Central memory CD8-positive, alpha-beta T cell (primary cell): ENCODE measurements around the gene BBS12.
A peak's percentile ranks its signal among the peaks of the same experiment; 100 is the strongest.

Experiments
- ATAC-seq: fragments of 150-1000 bp; cut with Tn5 transposase; replicated peaks from 2 replicates; pipeline ENCODE4 v1.10.0; 2022; ENCODE audit warnings: mild to moderate bottlenecking, moderate FRiP score, moderate number of reproducible peaks; ENCODE audit not compliant: poor library complexity, severe bottlenecking; ENCODE audit errors: extremely low read depth
- DNase-seq, 2 donors: peaks; one replicate each; pipeline ENCODE4 v3.0.0; 2021; ENCODE audit warnings: low spot score in 2 of 2
- H3K27ac Mint-ChIP-seq: one replicate; pipeline ENCODE4 v1.8.0; 2022; ENCODE audit warnings: low read depth, mild to moderate bottlenecking, moderate library complexity, mixed read lengths
- H3K27me3 Mint-ChIP-seq: one replicate; pipeline ENCODE4 v1.8.0; 2022; ENCODE audit warnings: mixed read lengths
- H3K36me3 Mint-ChIP-seq: one replicate; pipeline ENCODE4 v1.8.0; 2022; ENCODE audit warnings: mild to moderate bottlenecking, moderate library complexity, mixed read lengths; ENCODE audit not compliant: insufficient read depth
- H3K4me1 Mint-ChIP-seq: one replicate; pipeline ENCODE4 v1.8.0; 2022; ENCODE audit warnings: mixed read lengths
- H3K4me3 Mint-ChIP-seq: one replicate; pipeline ENCODE4 v1.8.0; 2022; ENCODE audit warnings: mild to moderate bottlenecking, moderate library complexity, mixed read lengths
- H3K9me3 Mint-ChIP-seq: one replicate; pipeline ENCODE4 v1.8.0; 2022; ENCODE audit warnings: mixed read lengths

Gene BBS12

DNA sequence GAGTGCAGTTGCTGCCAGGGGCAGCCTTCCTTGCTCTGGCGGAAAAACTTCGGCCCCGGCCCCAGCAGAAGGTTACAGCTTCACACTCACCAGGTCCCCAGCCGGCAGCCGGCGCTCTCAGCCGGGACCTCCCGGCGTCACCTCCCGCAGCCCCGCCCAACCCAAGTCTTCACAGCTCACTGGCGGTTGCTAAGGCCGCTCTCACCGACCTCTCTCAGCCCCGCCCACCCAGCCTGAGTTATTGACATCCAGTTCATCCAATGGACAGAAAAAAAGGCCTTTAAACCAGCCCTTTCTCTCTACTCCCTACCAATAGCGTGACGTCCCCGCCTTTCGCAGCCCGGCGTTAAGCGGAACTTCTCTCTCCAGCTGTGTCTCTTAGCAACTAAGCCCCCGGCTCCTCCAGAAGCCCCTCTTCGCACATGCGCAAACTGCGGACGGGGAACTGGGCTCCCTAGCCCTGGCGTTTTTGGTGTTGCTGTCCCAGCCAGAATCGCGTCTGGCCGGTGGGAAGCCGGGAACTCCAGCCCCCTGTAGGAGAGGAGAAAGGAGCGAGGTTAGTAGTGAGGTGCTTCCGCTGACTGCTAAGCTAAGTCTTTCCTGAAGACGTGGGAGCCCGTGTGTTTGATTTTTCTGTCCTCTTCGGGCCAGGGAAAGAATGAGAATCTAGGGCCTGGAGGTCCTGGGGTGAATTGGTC, at the start of gene BBS12:
TSS of gene BBS12 (plus strand) at position 376 of the 698 bp plus-strand sequence. CDS start 9,189 bp downstream, outside the sequence.
- H3K4me1 Mint-ChIP-seq = peaks cover 10% of the 10 kb centered on the region
- no peaks in the 10 kb centered on the region for H3K27me3 Mint-ChIP-seq
- DNase-seq (peak; percentile 98 to 99), ATAC-seq (peak; percentile 98)
- H3K27ac Mint-ChIP-seq = peak within 1 kb of the TSS; percentile 99
- peaks cover 17% of the 10 kb centered on the region for H3K36me3 Mint-ChIP-seq
- peak within 1 kb of the TSS; percentile 96 for H3K4me3 Mint-ChIP-seq
- H3K9me3 Mint-ChIP-seq = no peaks in the 10 kb centered on the region

DNA sequence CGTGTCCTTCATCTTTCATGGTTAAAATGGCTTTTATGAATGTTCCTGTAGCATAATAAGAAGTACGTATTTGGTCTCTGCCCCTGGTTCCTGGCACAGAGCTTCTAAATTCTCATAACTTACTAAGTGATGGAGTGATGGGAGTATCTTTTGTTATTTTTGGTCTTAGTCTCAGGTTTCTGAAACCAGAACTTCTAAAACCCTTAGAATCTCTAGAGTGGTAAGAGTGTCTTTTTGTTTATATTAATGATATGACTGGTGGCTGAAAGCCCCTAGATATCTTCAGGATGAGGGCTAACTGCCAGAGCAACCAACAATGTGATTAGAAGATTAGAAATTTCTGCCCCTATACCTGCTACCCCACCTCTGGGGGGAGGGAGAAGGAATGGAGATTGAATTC, 45.8 kb upstream of the BBS12 start:
- H3K9me3 Mint-ChIP-seq = no peaks in the 10 kb centered on the region
- no peaks in the 10 kb centered on the region for H3K36me3 Mint-ChIP-seq
- ATAC-seq = no peak
- peaks cover 6% of the 10 kb centered on the region for H3K27me3 Mint-ChIP-seq
- H3K27ac Mint-ChIP-seq = no peak overlapping the region
- H3K4me3 Mint-ChIP-seq = no peak overlapping the region
- DNase-seq = no peak
- H3K4me1 Mint-ChIP-seq = peaks cover 25% of the 10 kb centered on the region

GRCh38 chr4:122687531-122688061, 44.9 kb upstream of the BBS12 start:
- no peaks in the 10 kb centered on the region for H3K27me3 Mint-ChIP-seq
- DNase-seq (no peak), ATAC-seq (no peak)
- H3K4me3 Mint-ChIP-seq = no peak overlapping the region
- peaks cover 25% of the 10 kb centered on the region for H3K4me1 Mint-ChIP-seq
- H3K36me3 Mint-ChIP-seq = no peaks in the 10 kb centered on the region
- H3K9me3 Mint-ChIP-seq = no peaks in the 10 kb centered on the region
- no peak overlapping the region for H3K27ac Mint-ChIP-seq

- peaks cover 25% of the 10 kb centered on the region for H3K4me1 Mint-ChIP-seq
- H3K4me3 Mint-ChIP-seq = peak overlapping the region; percentile 39
- no peak overlapping the region for H3K27ac Mint-ChIP-seq
- H3K36me3 Mint-ChIP-seq = no peaks in the 10 kb centered on the region
- ATAC-seq = no peak
- peaks cover 4% of the 10 kb centered on the region for H3K27me3 Mint-ChIP-seq
- no peak for DNase-seq
- no peaks in the 10 kb centered on the region for H3K9me3 Mint-ChIP-seq
These were observed 43.9 kb upstream of the BBS12 start for GRCh38 chr4:122688529-122689140.

GRCh38 chr4:122689972-122690371, 42.5 kb upstream of the BBS12 start:
- Mint-ChIP-seq H3K4me1 (peaks cover 25% of the 10 kb centered on the region), H3K4me3 (no peak overlapping the region), H3K27ac (no peak overlapping the region), H3K9me3 (no peaks in the 10 kb centered on the region), H3K36me3 (no peaks in the 10 kb centered on the region), H3K27me3 (peaks cover 17% of the 10 kb centered on the region)
- ATAC-seq (peak; percentile 49), DNase-seq (no peak)

DNA sequence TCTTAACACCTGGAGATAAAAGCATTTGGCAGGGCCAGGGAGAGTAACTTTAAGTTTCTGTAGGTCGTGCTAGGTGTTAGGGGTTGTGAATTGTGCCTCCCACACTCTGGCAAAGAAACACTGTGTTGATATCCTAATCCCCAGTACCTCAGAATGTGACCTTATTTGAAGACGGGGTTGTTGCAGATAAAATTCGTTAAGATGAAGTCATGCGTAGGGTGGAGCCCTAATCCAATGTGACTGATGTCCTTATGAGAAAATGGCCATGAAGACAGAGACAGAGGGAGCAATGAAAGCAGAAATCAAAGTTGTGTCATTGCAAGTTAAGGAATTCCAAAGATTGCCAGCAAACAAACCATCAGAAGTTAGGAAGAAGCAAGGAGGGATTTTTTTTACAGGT, 40.5 kb upstream of the BBS12 start:
- H3K27me3 Mint-ChIP-seq = peaks cover 32% of the 10 kb centered on the region
- peaks cover 25% of the 10 kb centered on the region for H3K4me1 Mint-ChIP-seq
- no peak overlapping the region for H3K27ac Mint-ChIP-seq
- H3K36me3 Mint-ChIP-seq = no peaks in the 10 kb centered on the region
- ATAC-seq (no peak), DNase-seq (no peak)
- no peaks in the 10 kb centered on the region for H3K9me3 Mint-ChIP-seq
- no peak overlapping the region for H3K4me3 Mint-ChIP-seq

GRCh38 chr4:122692641-122693520, 39.6 kb upstream of the BBS12 start:
- no peak for DNase-seq
- Mint-ChIP-seq H3K27me3 (peaks cover 32% of the 10 kb centered on the region), H3K4me1 (peaks cover 19% of the 10 kb centered on the region), H3K36me3 (no peaks in the 10 kb centered on the region), H3K9me3 (no peaks in the 10 kb centered on the region), H3K27ac (no peak overlapping the region), H3K4me3 (no peak overlapping the region)
- no peak for ATAC-seq

GRCh38 chr4:122695226-122695625, 37.3 kb upstream of the BBS12 start:
- H3K36me3 Mint-ChIP-seq = no peaks in the 10 kb centered on the region
- H3K9me3 Mint-ChIP-seq = no peaks in the 10 kb centered on the region
- ATAC-seq = no peak
- no peak overlapping the region for H3K4me3 Mint-ChIP-seq
- H3K4me1 Mint-ChIP-seq = no peaks in the 10 kb centered on the region
- DNase-seq = no peak
- no peak overlapping the region for H3K27ac Mint-ChIP-seq
- H3K27me3 Mint-ChIP-seq = peaks cover 32% of the 10 kb centered on the region

DNA sequence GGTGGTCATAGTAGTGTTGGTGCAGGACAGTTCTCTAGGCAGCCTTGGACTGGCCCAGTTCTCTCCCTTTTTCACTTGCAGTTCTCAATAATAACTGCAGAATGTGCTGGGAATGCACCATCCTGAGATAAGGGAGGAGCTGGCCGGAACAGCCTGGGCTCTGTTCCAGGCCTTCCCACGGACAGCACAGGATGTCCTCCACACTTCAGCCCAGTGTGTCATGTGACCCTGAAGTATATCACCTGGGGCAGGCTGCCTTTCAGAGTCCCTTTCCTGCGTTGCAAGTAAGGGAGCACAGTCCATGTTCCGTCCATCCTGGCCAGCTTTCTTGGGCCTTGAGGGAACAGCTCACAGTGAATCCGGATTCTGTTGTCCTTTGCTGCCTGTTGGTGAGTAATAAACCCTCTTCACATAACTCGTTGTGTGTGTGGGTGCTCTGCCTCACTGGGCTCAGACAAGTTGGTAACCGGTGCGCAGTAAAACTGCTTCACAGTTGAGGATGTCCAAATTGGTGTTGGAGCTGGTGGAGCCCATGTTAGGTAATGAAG, 32.3 kb upstream of the BBS12 start:
- DNase-seq = no peak
- Mint-ChIP-seq H3K4me3 (no peak overlapping the region), H3K4me1 (peaks cover 6% of the 10 kb centered on the region), H3K27ac (no peak overlapping the region), H3K27me3 (peaks cover 25% of the 10 kb centered on the region), H3K36me3 (no peaks in the 10 kb centered on the region), H3K9me3 (no peaks in the 10 kb centered on the region)
- ATAC-seq = no peak

DNA sequence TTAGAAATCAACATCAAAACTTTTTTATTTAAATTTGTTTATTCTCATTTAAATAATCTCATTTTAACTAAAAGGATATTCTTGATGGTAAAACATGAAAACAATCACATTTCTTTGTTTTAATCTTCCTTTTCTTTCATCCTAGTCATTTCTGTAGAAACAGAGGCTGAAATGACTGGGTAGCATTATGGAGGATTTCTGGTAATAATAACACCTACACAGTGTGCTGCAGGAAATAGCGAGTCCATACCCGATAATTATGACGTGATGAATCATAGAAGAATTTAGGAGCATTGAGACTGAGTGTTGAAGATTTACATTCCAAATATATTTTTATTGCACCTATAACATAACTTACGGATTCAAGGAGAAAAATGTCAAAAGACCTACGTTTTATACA, 31.4 kb upstream of the BBS12 start:
- peak; percentile 28 for ATAC-seq
- H3K4me3 Mint-ChIP-seq = no peak overlapping the region
- H3K27me3 Mint-ChIP-seq = peaks cover 17% of the 10 kb centered on the region
- no peak for DNase-seq
- no peaks in the 10 kb centered on the region for H3K36me3 Mint-ChIP-seq
- no peaks in the 10 kb centered on the region for H3K9me3 Mint-ChIP-seq
- H3K4me1 Mint-ChIP-seq = peaks cover 6% of the 10 kb centered on the region
- H3K27ac Mint-ChIP-seq = no peak overlapping the region

DNA sequence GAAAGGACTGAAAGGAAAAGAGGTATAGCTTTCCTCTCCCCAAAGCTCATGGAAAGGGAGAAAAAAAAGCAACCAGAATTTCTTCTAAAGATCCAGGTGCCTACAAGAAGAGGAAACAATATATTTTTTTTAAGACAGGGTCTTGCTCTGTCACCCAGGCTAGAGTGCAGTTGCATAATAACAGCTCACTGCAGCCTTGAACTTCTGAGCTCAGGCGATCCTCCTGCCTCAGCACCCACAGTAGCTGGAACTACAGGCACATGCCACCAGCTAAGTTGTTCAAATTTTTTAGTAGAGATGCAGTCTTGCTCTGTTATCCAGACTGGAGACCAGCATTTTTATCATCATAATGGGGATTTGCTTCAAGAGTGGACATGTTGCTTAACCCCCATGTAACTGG, 30.5 kb upstream of the BBS12 start:
- no peak overlapping the region for H3K27ac Mint-ChIP-seq
- H3K9me3 Mint-ChIP-seq = no peaks in the 10 kb centered on the region
- DNase-seq (no peak), ATAC-seq (no peak)
- no peak overlapping the region for H3K4me3 Mint-ChIP-seq
- H3K4me1 Mint-ChIP-seq = peaks cover 6% of the 10 kb centered on the region
- H3K27me3 Mint-ChIP-seq = peaks cover 11% of the 10 kb centered on the region
- no peaks in the 10 kb centered on the region for H3K36me3 Mint-ChIP-seq

DNA sequence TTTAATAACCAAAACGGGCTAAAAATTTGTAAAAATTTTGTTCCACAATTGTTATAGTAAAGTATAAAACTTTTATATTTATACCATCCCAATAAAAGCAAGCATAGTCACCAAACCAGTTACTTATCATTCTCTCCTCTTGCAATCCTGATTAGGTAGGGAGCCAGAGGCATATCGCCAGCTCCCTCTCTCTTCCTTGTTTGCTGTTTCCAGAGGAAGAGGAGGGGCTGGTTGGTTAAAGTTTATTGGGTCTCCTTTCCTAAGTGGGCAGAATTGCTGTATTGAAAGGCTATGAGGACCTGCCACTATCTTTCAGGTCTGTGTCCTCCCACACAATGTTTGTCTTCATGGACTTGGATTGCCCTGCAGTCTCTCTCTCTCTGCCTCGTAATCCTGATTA, 29.6 kb upstream of the BBS12 start:
- Mint-ChIP-seq H3K4me3 (no peak overlapping the region), H3K27ac (no peak overlapping the region), H3K9me3 (no peaks in the 10 kb centered on the region), H3K36me3 (no peaks in the 10 kb centered on the region), H3K27me3 (peaks cover 20% of the 10 kb centered on the region), H3K4me1 (peaks cover 6% of the 10 kb centered on the region)
- ATAC-seq (no peak), DNase-seq (no peak)
